Panc1 (cell line): ENCODE data around the gene RPUSD3. TPM values are rescaled to one million over a fixed set of nuclear protein-coding genes. Genes with fewer than 3 reads are reported as not detected.

Source experiments
- ATAC-seq: fragments of 200-7000 bp; cut with Tn5 transposase; 2 replicates; pipeline ENCODE4 v1.9.1; 2020; ENCODE audit warnings: mild to moderate bottlenecking, moderate library complexity
- BruUV-seq: library from RNA; stranded (reverse); fragments of 400-500 nt; replicated peaks from 2 replicates; lab custom pipeline; 2021; lab: Mats Ljungman, UMichigan
- CTCF ChIA-PET: fragments of 300-600 bp; sonication (Branson Sonifier 250); formaldehyde crosslinking; loops from one replicate; lab custom pipeline; 2022; ENCODE audit warnings: antibody characterized with exemption; lab: Charles Lee
- POLR2A ChIA-PET: fragments of 300-600 bp; sonication (Branson Sonifier 250); formaldehyde crosslinking; loops from one replicate; lab custom pipeline; 2022; ENCODE audit warnings: antibody characterized with exemption; lab: Charles Lee
- DNase-seq: peaks from one replicate; pipeline ENCODE4 v3.0.0-alpha.2; 2010; ENCODE audit warnings: low read depth, low spot score
- H3K27ac ChIP-seq: 2 replicates; pipeline ENCODE4 v1.5.1; 2011; ENCODE audit warnings: mild to moderate bottlenecking, low read length, inconsistent platforms
- H3K27me3 ChIP-seq: fragments of 200-500 bp; sonication (Bioruptor generic); 2 replicates; pipeline ENCODE4 v1.6.0; 2014; ENCODE audit warnings: low read length, inconsistent platforms; ENCODE audit not compliant: control insufficient read depth, insufficient read depth
- H3K36me3 ChIP-seq: fragments of 200-500 bp; sonication (Bioruptor generic); 2 replicates; pipeline ENCODE4 v1.5.1; 2014; ENCODE audit warnings: inconsistent platforms, mild to moderate bottlenecking, low read length, moderate library complexity; ENCODE audit not compliant: control insufficient read depth, insufficient read depth
- H3K4me1 ChIP-seq: 2 replicates; pipeline ENCODE4 v1.5.1; 2011; ENCODE audit warnings: inconsistent platforms, mild to moderate bottlenecking, low read length, moderate library complexity; ENCODE audit not compliant: control insufficient read depth, insufficient read depth
- H3K4me3 ChIP-seq, 2 experiments: 2 replicates each; pipeline ENCODE4 v1.5.1; 2011 to 2012; ENCODE audit warnings: low read depth in 2 of 2, low read length in 2 of 2, mild to moderate bottlenecking in 2 of 2, inconsistent platforms in 1 of 2, moderate library complexity in 1 of 2
- H3K9me3 ChIP-seq: fragments of 200-500 bp; sonication (Bioruptor generic); 2 replicates; pipeline ENCODE4 v1.5.1; 2014; ENCODE audit warnings: low read depth, mild to moderate bottlenecking, inconsistent platforms, low read length, moderate library complexity; ENCODE audit not compliant: control insufficient read depth, insufficient read depth
- POLR2AphosphoS5 ChIP-seq: IDR thresholded peaks from 2 replicates; pipeline ENCODE4 v1.6.1; 2012; ENCODE audit warnings: mild to moderate bottlenecking, low read depth, low read length, moderate library complexity
- SIN3A ChIP-seq: IDR thresholded peaks from 2 replicates; pipeline ENCODE4 v1.6.1; 2012; ENCODE audit warnings: low read depth, mild to moderate bottlenecking, low read length, moderate library complexity, borderline replicate concordance; ENCODE audit not compliant: insufficient read depth
- TCF7L2 ChIP-seq: IDR thresholded peaks from 2 replicates; pipeline ENCODE4 v1.6.1; 2011; ENCODE audit warnings: mild to moderate bottlenecking, low read depth, low read length, inconsistent platforms
- in situ Hi-C: cut with HindIII; loops from 2 replicates; pipeline ENCODE4 v1.10.0; 2016; ENCODE audit warnings: low sequenced_read_pairs, low pct_unique_long_range_greater_than_20kb
- intact Hi-C: fragments of 100-400 bp; cut with micrococcal nuclease; formaldehyde crosslinking; loops from one replicate; pipeline ENCODE4 v1.10.0; 2022; ENCODE audit not compliant: unreplicated experiment
- total RNA-seq: library from RNA; stranded (reverse); gene quantifications from one replicate; pipeline ENCODE4 v1.2.1, GENCODE V29; 2021; ENCODE audit not compliant: unreplicated experiment
- TF ChIP-seq, protein P1 (sequence below), 2 experiments: IDR thresholded peaks; 2 replicates each; pipeline ENCODE4 v1.6.1; 2011 to 2012; ENCODE audit warnings: low read depth in 2 of 2, control low read depth in 1 of 2, low read length in 1 of 2, mild to moderate bottlenecking in 1 of 2, moderate library complexity in 1 of 2; ENCODE audit not compliant: insufficient read depth in 1 of 2
- TF ChIP-seq, protein P2 (sequence below): fragments of 450-650 bp; IDR thresholded peaks from 2 replicates; pipeline ENCODE4 v1.5.1; 2017; ENCODE audit warnings: mild to moderate bottlenecking

The RPUSD3 gene
- total RNA-seq, 1 experiment from 2014 or later = 40.4 TPM

DNA sequence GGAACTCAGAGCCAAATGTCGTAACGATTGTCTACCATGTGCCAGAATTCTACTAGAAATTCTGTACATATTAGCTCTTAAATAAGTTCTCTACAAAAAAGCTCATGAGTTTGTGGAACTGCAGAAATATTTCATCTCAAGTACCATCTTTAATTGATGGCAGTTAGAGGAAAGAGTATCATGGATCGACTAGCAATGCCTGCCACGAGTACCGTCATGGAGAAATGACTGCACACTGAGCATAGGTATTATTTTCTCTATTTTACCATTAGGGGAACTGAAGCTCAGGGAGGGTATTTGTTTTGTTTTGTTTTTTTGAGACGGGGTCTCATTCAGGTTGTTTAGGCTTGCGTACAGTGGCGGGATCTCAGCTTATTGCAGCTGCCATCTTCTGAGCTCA, 2.8 kb downstream of the RPUSD3 start:
- no peaks in the 10 kb centered on the region; the same call in 1 of the 2 replicates for H3K36me3 ChIP-seq
- no peak for DNase-seq
- TF ChIP-seq, protein P1, sequence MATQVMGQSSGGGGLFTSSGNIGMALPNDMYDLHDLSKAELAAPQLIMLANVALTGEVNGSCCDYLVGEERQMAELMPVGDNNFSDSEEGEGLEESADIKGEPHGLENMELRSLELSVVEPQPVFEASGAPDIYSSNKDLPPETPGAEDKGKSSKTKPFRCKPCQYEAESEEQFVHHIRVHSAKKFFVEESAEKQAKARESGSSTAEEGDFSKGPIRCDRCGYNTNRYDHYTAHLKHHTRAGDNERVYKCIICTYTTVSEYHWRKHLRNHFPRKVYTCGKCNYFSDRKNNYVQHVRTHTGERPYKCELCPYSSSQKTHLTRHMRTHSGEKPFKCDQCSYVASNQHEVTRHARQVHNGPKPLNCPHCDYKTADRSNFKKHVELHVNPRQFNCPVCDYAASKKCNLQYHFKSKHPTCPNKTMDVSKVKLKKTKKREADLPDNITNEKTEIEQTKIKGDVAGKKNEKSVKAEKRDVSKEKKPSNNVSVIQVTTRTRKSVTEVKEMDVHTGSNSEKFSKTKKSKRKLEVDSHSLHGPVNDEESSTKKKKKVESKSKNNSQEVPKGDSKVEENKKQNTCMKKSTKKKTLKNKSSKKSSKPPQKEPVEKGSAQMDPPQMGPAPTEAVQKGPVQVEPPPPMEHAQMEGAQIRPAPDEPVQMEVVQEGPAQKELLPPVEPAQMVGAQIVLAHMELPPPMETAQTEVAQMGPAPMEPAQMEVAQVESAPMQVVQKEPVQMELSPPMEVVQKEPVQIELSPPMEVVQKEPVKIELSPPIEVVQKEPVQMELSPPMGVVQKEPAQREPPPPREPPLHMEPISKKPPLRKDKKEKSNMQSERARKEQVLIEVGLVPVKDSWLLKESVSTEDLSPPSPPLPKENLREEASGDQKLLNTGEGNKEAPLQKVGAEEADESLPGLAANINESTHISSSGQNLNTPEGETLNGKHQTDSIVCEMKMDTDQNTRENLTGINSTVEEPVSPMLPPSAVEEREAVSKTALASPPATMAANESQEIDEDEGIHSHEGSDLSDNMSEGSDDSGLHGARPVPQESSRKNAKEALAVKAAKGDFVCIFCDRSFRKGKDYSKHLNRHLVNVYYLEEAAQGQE (IDR thresholded peaks at IDR 0.05; ENCODE audit: insufficient read depth in 1 of 2, low read depth in 2 of 2, low read length in 1 of 2) = no peak
- no peak for TF ChIP-seq POLR2AphosphoS5
- TF ChIP-seq, protein P2, sequence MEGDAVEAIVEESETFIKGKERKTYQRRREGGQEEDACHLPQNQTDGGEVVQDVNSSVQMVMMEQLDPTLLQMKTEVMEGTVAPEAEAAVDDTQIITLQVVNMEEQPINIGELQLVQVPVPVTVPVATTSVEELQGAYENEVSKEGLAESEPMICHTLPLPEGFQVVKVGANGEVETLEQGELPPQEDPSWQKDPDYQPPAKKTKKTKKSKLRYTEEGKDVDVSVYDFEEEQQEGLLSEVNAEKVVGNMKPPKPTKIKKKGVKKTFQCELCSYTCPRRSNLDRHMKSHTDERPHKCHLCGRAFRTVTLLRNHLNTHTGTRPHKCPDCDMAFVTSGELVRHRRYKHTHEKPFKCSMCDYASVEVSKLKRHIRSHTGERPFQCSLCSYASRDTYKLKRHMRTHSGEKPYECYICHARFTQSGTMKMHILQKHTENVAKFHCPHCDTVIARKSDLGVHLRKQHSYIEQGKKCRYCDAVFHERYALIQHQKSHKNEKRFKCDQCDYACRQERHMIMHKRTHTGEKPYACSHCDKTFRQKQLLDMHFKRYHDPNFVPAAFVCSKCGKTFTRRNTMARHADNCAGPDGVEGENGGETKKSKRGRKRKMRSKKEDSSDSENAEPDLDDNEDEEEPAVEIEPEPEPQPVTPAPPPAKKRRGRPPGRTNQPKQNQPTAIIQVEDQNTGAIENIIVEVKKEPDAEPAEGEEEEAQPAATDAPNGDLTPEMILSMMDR = no peak
- TF ChIP-seq TCF7L2 = no peak
- no peak for TF ChIP-seq SIN3A
- intact Hi-C loops = loop anchor here (10.0 kb wide), 1 partner anchor 84 kb away; no protein-coding TSS in a partner anchor
- no peaks in the 10 kb centered on the region for H3K4me1 ChIP-seq
- no peak for ATAC-seq
- H3K27me3 ChIP-seq = no peaks in the 10 kb centered on the region
- H3K9me3 ChIP-seq = no peaks in the 10 kb centered on the region
- H3K4me3 ChIP-seq = no peak overlapping the region
- no peak overlapping the region for H3K27ac ChIP-seq
- in situ Hi-C loops = no loop called here
- no TSS peak for BruUV-seq
- POLR2A ChIA-PET = no interaction called here
- CTCF ChIA-PET = no interaction called here

DNA sequence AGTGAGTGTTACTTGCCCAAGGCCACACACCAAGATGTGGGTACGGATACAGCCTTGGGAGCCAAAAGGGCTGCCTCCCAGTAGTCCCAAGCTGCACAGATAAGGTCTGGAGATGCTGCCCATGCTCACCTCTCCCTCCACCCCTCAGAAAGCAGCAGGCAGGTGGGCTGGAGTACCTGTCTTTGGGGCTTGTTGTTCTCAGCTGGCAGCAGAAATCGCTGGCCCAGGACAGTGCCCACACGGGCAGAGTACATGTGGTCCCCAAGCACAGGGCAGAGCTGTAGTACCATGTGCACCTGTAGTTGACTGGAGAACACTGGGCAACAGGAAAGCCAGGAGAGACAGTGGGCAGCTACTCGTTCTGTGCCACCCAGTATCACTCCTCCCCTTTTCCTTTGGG, 5.0 kb downstream of the RPUSD3 start:
- in situ Hi-C loops (no loop called here), intact Hi-C loops (no loop called here)
- ATAC-seq (no peak), DNase-seq (no peak)
- H3K4me3 ChIP-seq = no peak overlapping the region
- no peaks in the 10 kb centered on the region; the same call in 1 of the 2 replicates for H3K36me3 ChIP-seq
- no TSS peak for BruUV-seq
- ChIA-PET POLR2A (no interaction called here), CTCF (interaction anchor here (1.0 kb wide), 1 partner anchor 12 kb away, joined by 3 read pairs; no protein-coding TSS in a partner anchor)
- no peaks in the 10 kb centered on the region for H3K9me3 ChIP-seq
- TF ChIP-seq, protein P2 = no peak
- no peak for TF ChIP-seq TCF7L2
- TF ChIP-seq SIN3A = no peak
- TF ChIP-seq POLR2AphosphoS5 = no peak
- TF ChIP-seq, protein P1 (IDR thresholded peaks at IDR 0.05; ENCODE audit: insufficient read depth in 1 of 2, low read depth in 2 of 2, low read length in 1 of 2) = no peak
- H3K27ac ChIP-seq = no peak overlapping the region
- no peaks in the 10 kb centered on the region for H3K27me3 ChIP-seq
- no peaks in the 10 kb centered on the region for H3K4me1 ChIP-seq
